GM12872 (cell line): Measurements from ENCODE around the gene DPH7.

ENCODE experiments used
- CTCF ChIP-seq: IDR thresholded peaks from 3 replicates; pipeline ENCODE4 v1.5.1; 2011; ENCODE audit warnings: low read depth, mild to moderate bottlenecking, low read length, moderate library complexity; ENCODE audit not compliant: insufficient read depth

DPH7 gene

GRCh38 chr9:137615387-137615871 is 36.7 kb upstream of the DPH7 start:
- TF ChIP-seq CTCF = no peak

- no peak for TF ChIP-seq CTCF
Measured at GRCh38 chr9:137614631-137615386, 36.1 kb upstream of the DPH7 start.

GRCh38 chr9:137613738-137614523 is 35.2 kb upstream of the DPH7 start:
- no peak for TF ChIP-seq CTCF

GRCh38 chr9:137613259-137613658 is 34.5 kb upstream of the DPH7 start:
- TF ChIP-seq CTCF = no peak

- no peak for TF ChIP-seq CTCF
Measured at GRCh38 chr9:137612741-137613142, 34.0 kb upstream of the DPH7 start.

GRCh38 chr9:137611623-137612609 is 33.2 kb upstream of the DPH7 start:
- no peak for TF ChIP-seq CTCF

GRCh38 chr9:137610944-137611343 is 32.2 kb upstream of the DPH7 start:
- no peak for TF ChIP-seq CTCF
